Measurements from ENCODE around the gene SESN2.

- TF ChIP-seq CTCF (IDR thresholded peaks at IDR 0.05): no peak
- TF ChIP-seq POLR2AphosphoS5 (IDR thresholded peaks at IDR 0.05): no peak
Observed at GRCh38 chr1:28266920-28267322, 7.6 kb downstream of the SESN2 start.

Measured in esophagus muscularis mucosa (tissue), 3 donors.